Transverse colon (tissue), 4 donors: ENCODE measurements around the gene HEG1. TPM values are rescaled to one million over a fixed set of nuclear protein-coding genes. Genes with fewer than 3 reads are reported as not detected.

Experiments used
- DNase-seq: peaks from one replicate; pipeline ENCODE4 v3.0.0-alpha.2; 2019
- H3K27ac ChIP-seq, 4 donors: fragments of 200-600 bp; sonication (generic); 2 replicates each; pipeline ENCODE4 v1.5.1; 2016 to 2018; ENCODE audit warnings: inconsistent platforms in 4 of 4
- H3K27me3 ChIP-seq: fragments of 200-600 bp; sonication (generic); 2 replicates; pipeline ENCODE4 v1.5.1; 2017; ENCODE audit warnings: inconsistent platforms
- H3K36me3 ChIP-seq, 4 donors: fragments of 200-600 bp; sonication (generic); 2 replicates each; pipeline ENCODE4 v1.5.1; 2017 to 2019; ENCODE audit warnings: inconsistent platforms in 4 of 4
- H3K4me1 ChIP-seq, 4 donors: fragments of 200-600 bp; sonication (generic); 2 replicates each; pipeline ENCODE4 v1.5.1; 2017 to 2020; ENCODE audit warnings: inconsistent platforms in 4 of 4
- H3K4me3 ChIP-seq, 4 donors: fragments of 200-600 bp; sonication (generic); 1 replicate in 1 of 4; 2 replicates in 3 of 4; pipeline versions ENCODE4 v1.5.1 to v1.6.1; 2017 to 2019; ENCODE audit warnings: inconsistent platforms in 4 of 4
- H3K9me3 ChIP-seq, 2 donors: fragments of 200-600 bp; sonication (generic); 2 replicates each; pipeline ENCODE4 v1.5.1; 2017 to 2019; ENCODE audit warnings: inconsistent platforms in 2 of 2
- EP300 ChIP-seq: sonication (generic); formaldehyde crosslinking; IDR thresholded peaks from one replicate; pipeline ENCODE4 v1.6.1; 2017; ENCODE audit warnings: antibody characterized with exemption, low read depth
- POLR2A ChIP-seq: fragments of 450-650 bp; IDR thresholded peaks from one replicate; pipeline ENCODE4 v1.6.1; 2016; ENCODE audit warnings: antibody characterized with exemption, mild to moderate bottlenecking, moderate library complexity
- POLR2AphosphoS5 ChIP-seq, 3 donors: sonication (generic); formaldehyde crosslinking; IDR thresholded peaks; one replicate each; pipeline ENCODE4 v1.6.1; 2016; ENCODE audit warnings: antibody characterized with exemption in 3 of 3
- WGBS, 2 donors: methylation state at CpG; one replicate each; pipeline ENCODE4 v1.1.5; 2018; ENCODE audit warnings: low coverage in 1 of 2; 5-methylcytosine and 5-hydroxymethylcytosine counted together
- in situ Hi-C, 4 donors: fragments of 200-750 bp; cut with MboI; loops; one replicate each; pipeline versions ENCODE4 v1.15.0 to v1.15.1; 2017; ENCODE audit warnings: low sequenced_read_pairs in 3 of 4, low pct_ligation_motif_present in 1 of 4, low pct_unique_long_range_greater_than_20kb in 1 of 4
- intact Hi-C: fragments of 100-400 bp; cut with DNase I; formaldehyde crosslinking; loops from one replicate; pipeline ENCODE4 v1.15.1; 2023; ENCODE audit warnings: low total_unique reads
- small RNA-seq, 4 donors: library from RNA; depleted of rRNA; stranded (forward); fragments of <200 nt; gene quantifications; one replicate each; pipeline ENCODE3, GENCODE V24; 2016
- total RNA-seq, 4 donors: library from RNA; depleted of rRNA; stranded (reverse); fragments of >200 nt; gene quantifications; one replicate each; pipeline ENCODE4 v1.1.0, GENCODE V29; 2016
- TF ChIP-seq, protein P1 (sequence below), 5 experiments: fragments of 200-600 bp in 3 of 5; fragments of 450-650 bp in 2 of 5; sonication (generic) in 3 of 5; IDR thresholded peaks; 1 replicate in 2 of 5; 2 replicates in 3 of 5; pipeline ENCODE4 v1.5.1; 2016 to 2017; ENCODE audit warnings: antibody characterized with exemption in 5 of 5, inconsistent platforms in 3 of 5, mild to moderate bottlenecking in 2 of 5, moderate library complexity in 1 of 5

HEG1 gene
- total RNA-seq, 4 donors from 2014 or later = 8.9 to 97.3 (median 10.6) TPM

DNA sequence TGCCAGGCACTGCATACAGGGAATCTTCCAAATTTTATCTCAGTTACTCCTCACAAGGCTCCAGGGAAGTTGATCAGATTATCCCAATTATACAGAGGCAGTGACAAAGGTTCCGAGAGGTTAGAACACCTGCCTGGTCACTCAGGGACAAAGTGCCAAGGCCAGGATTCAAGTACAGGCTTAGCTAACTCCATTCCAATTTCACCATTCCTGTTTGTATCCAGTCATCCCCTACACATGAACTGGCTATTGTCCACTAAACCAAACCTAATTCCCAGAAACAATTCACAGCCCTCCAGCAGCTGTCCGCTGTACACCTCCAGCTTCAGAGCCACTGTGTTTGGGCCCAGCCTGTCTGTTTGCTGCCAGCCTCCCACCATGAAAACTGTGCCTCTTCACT is 137.3 kb downstream of the HEG1 start:
- intact Hi-C loops = no loop called here

DNA sequence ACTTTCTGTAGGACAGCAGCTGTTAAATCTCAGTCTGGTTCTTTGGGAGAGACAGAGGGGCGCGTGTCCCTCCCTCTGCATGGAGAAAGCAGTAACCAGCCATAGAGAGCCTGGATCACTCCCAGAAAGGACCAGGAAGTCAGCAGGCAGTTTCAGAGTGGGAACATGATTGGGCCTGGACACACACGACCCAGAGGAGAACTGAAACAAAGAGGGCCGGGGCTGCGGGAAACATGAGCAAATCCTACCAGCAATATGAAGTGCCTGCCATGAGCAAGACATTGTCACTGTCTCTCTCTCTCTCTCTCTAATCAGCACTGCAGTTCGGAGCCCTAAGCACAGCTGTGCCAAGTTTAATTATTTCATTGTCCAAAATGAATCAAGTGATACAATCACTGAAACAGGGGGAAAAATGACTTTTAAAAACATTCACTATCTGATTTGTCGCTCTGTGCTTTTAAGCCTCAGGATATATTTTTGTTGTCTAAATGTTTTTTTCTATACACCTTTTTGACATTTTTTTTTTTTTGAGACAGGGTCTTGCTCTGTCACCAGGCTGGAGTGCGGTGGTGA is 138.9 kb downstream of the HEG1 start:
- H3K4me3 ChIP-seq = no peak overlapping the region
- intact Hi-C loops = no loop called here
- H3K36me3 ChIP-seq = peaks cover 0 to 32% (median 3%) of the 10 kb centered on the region in 4 donors
- H3K9me3 ChIP-seq = no peaks in the 10 kb centered on the region
- DNase-seq = no peak
- 69 to 72% methylated on average over 8 of the region's 8 CpGs for WGBS, 2 donors
- H3K4me1 ChIP-seq = no peaks in the 10 kb centered on the region
- H3K27ac ChIP-seq = no peak overlapping the region
- TF ChIP-seq, protein P1, sequence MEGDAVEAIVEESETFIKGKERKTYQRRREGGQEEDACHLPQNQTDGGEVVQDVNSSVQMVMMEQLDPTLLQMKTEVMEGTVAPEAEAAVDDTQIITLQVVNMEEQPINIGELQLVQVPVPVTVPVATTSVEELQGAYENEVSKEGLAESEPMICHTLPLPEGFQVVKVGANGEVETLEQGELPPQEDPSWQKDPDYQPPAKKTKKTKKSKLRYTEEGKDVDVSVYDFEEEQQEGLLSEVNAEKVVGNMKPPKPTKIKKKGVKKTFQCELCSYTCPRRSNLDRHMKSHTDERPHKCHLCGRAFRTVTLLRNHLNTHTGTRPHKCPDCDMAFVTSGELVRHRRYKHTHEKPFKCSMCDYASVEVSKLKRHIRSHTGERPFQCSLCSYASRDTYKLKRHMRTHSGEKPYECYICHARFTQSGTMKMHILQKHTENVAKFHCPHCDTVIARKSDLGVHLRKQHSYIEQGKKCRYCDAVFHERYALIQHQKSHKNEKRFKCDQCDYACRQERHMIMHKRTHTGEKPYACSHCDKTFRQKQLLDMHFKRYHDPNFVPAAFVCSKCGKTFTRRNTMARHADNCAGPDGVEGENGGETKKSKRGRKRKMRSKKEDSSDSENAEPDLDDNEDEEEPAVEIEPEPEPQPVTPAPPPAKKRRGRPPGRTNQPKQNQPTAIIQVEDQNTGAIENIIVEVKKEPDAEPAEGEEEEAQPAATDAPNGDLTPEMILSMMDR (IDR thresholded peaks at IDR 0.05) = no peak
- TF ChIP-seq POLR2AphosphoS5 (IDR thresholded peaks at IDR 0.05) (no peak), EP300 (no peak), POLR2A (no peak)
- in situ Hi-C loops = loop anchor here in 3 of 4 donors (25.0 kb wide), 2 partner anchors 330 to 355 kb away; no protein-coding TSS in a partner anchor
- no peaks in the 10 kb centered on the region for H3K27me3 ChIP-seq

More for the DNA sequence above, 137.3 kb downstream of the HEG1 start:
- in situ Hi-C loops = loop anchor here in 3 of 4 donors (25.0 kb wide), 2 partner anchors 331 to 356 kb away; no protein-coding TSS in a partner anchor
- WGBS, 2 donors = 95 to 100% methylated on average over 1 to 2 of the region's 2 CpGs
- Histone ChIP-seq H3K4me1 (no peaks in the 10 kb centered on the region), H3K4me3 (no peak overlapping the region), H3K9me3 (no peaks in the 10 kb centered on the region), H3K27me3 (no peaks in the 10 kb centered on the region), H3K36me3 (peaks cover 0 to 20% (median 6%) of the 10 kb centered on the region in 4 donors), H3K27ac (no peak overlapping the region)
- no peak for DNase-seq
- TF ChIP-seq, protein P1 (IDR thresholded peaks at IDR 0.05) = no peak
- TF ChIP-seq EP300 = no peak
- TF ChIP-seq POLR2AphosphoS5 (IDR thresholded peaks at IDR 0.05) = no peak
- no peak for TF ChIP-seq POLR2A

Small RNA genes lying within 50 kb of the gene (small RNA-seq; reads per million reads assigned to genes)
- gene RNA5SP137 = 0 reads per million in 4 donors

Other genes starting within 250 kb of the HEG1 start
- gene ITGB5, start 168.6 kb downstream of the HEG1 start, total RNA-seq = 100 to 1,000 TPM in 2 of 4 donors, 10 to 100 TPM in 2; 62.8 to 572 (median 105) TPM
- gene MUC13, start 121.2 kb downstream of the HEG1 start, total RNA-seq = 100 to 1,000 TPM in 3 of 4 donors, 10 to 100 TPM in 1; 37.8 to 700 (median 401) TPM
- gene SLC12A8, start 156.8 kb upstream of the HEG1 start, total RNA-seq = 10 to 100 TPM in 1 of 4 donors, 1 to 10 TPM in 3; 5.4 to 10.5 (median 6.8) TPM